ENCODE results near the gene TMEM145.

Gene TMEM145

DNA sequence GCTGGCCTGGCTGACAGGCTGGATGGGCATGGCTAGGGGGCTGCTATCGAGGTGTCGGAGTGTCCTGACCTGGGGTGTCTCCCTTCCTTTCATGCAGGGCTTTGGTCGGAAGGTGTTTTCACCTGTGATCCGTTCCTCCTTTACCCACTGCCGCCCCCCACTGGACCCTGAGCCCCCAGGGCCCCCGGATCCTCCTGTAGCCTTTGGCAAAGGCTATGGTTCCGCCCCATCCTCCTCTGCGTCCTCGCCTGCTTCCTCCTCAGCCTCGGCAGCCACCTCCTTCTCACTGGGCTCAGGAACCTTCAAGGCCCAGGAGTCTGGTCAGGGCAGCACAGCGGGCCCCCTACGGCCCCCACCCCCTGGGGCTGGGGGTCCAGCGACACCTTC, 23.0 kb upstream of the TMEM145 start:
- Histone ChIP-seq H3K9ac (ENCODE audit: low read length) (no peak overlapping the region), H3K4me1 (ENCODE audit: low read length) (peaks cover 13% of the 10 kb centered on the region), H3K79me2 (ENCODE audit: low read length) (peaks cover 12% of the 10 kb centered on the region), H4K20me1 (ENCODE audit: insufficient read depth, low read length) (peaks cover 10% of the 10 kb centered on the region), H3K36me3 (replicated peaks; ENCODE audit: low read depth, low read length) (peaks cover 47% of the 10 kb centered on the region), H3K9me3 (ENCODE audit: insufficient read depth, low read length) (no peaks in the 10 kb centered on the region), H2AFZ (ENCODE audit: low read depth, low read length) (no peak overlapping the region), H3K4me3 (ENCODE audit: low read length) (no peak overlapping the region), H3K27me3 (ENCODE audit: low read depth, low read length) (no peaks in the 10 kb centered on the region), H3K27ac (ENCODE audit: low read length) (no peak overlapping the region), H3K4me2 (ENCODE audit: low read length) (no peak overlapping the region)
- TF ChIP-seq EZH2phosphoT487 (IDR thresholded peaks at IDR 0.05; ENCODE audit: low read depth) = no peak
- TF ChIP-seq, protein P1, sequence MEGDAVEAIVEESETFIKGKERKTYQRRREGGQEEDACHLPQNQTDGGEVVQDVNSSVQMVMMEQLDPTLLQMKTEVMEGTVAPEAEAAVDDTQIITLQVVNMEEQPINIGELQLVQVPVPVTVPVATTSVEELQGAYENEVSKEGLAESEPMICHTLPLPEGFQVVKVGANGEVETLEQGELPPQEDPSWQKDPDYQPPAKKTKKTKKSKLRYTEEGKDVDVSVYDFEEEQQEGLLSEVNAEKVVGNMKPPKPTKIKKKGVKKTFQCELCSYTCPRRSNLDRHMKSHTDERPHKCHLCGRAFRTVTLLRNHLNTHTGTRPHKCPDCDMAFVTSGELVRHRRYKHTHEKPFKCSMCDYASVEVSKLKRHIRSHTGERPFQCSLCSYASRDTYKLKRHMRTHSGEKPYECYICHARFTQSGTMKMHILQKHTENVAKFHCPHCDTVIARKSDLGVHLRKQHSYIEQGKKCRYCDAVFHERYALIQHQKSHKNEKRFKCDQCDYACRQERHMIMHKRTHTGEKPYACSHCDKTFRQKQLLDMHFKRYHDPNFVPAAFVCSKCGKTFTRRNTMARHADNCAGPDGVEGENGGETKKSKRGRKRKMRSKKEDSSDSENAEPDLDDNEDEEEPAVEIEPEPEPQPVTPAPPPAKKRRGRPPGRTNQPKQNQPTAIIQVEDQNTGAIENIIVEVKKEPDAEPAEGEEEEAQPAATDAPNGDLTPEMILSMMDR (IDR thresholded peaks at IDR 0.05; ENCODE audit: low read depth, low read length) = no peak

DNA sequence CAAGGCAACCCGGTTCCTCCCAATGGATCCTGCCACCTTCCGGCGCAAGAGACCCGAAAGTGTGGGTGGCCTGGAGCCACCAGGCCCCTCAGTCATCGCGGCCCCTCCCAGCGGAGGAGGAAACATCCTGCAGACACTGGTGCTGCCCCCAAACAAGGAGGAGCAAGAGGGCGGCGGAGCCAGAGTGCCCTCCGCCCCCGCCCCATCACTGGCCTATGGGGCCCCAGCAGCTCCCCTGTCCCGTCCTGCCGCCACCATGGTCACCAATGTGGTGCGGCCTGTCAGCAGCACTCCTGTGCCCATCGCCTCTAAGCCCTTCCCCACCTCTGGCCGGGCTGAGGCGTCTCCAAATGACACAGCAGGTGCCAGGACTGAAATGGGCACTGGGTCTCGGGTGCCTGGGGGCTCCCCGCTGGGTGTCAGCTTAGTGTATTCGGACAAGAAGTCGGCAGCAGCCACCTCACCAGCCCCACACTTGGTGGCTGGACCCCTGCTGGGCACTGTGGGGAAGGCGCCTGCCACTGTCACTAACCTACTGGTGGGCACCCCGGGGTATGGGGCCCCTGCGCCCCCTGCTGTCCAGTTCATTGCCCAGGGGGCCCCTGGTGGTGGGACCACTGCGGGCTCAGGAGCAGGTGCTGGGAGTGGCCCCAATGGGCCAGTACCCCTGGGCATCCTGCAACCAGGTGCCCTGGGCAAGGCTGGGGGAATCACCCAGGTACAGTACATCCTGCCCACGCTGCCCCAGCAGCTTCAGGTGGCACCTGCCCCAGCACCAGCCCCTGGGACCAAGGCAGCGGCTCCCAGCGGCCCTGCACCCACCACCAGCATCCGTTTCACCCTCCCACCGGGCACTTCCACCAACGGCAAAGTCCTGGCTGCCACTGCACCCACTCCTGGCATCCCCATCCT, 22.3 kb upstream of the TMEM145 start:
- Histone ChIP-seq H2AFZ (ENCODE audit: low read depth, low read length) (no peak overlapping the region), H3K9ac (ENCODE audit: low read length) (no peak overlapping the region), H3K9me3 (ENCODE audit: insufficient read depth, low read length) (no peaks in the 10 kb centered on the region), H3K27ac (ENCODE audit: low read length) (no peak overlapping the region), H3K4me3 (ENCODE audit: low read length) (no peak overlapping the region), H3K4me1 (ENCODE audit: low read length) (peaks cover 7% of the 10 kb centered on the region), H3K27me3 (ENCODE audit: low read depth, low read length) (no peaks in the 10 kb centered on the region), H3K4me2 (ENCODE audit: low read length) (no peak overlapping the region), H4K20me1 (ENCODE audit: insufficient read depth, low read length) (peaks cover 3% of the 10 kb centered on the region), H3K79me2 (ENCODE audit: low read length) (peaks cover 6% of the 10 kb centered on the region), H3K36me3 (replicated peaks; ENCODE audit: low read depth, low read length) (peaks cover 49% of the 10 kb centered on the region)
- TF ChIP-seq, protein P1 (IDR thresholded peaks at IDR 0.05; ENCODE audit: low read depth, low read length) = peak; percentile 64
- no peak for TF ChIP-seq EZH2phosphoT487 (IDR thresholded peaks at IDR 0.05; ENCODE audit: low read depth)

GRCh38 chr19:42291435-42291810, 21.7 kb upstream of the TMEM145 start:
- no peaks in the 10 kb centered on the region for H3K27me3 ChIP-seq (ENCODE audit: low read depth, low read length)
- H3K4me3 ChIP-seq (ENCODE audit: low read length) = no peak overlapping the region
- H2AFZ ChIP-seq (ENCODE audit: low read depth, low read length) = no peak overlapping the region
- no peaks in the 10 kb centered on the region for H3K79me2 ChIP-seq (ENCODE audit: low read length)
- H4K20me1 ChIP-seq (ENCODE audit: insufficient read depth, low read length) = no peaks in the 10 kb centered on the region
- H3K4me1 ChIP-seq (ENCODE audit: low read length) = peaks cover under 1% of the 10 kb centered on the region; the same call in 1 of the 2 replicates
- TF ChIP-seq, protein P1 (IDR thresholded peaks at IDR 0.05; ENCODE audit: low read depth, low read length) = no peak
- TF ChIP-seq EZH2phosphoT487 (IDR thresholded peaks at IDR 0.05; ENCODE audit: low read depth) = no peak
- H3K9ac ChIP-seq (ENCODE audit: low read length) = no peak overlapping the region
- no peak overlapping the region for H3K27ac ChIP-seq (ENCODE audit: low read length)
- no peaks in the 10 kb centered on the region for H3K9me3 ChIP-seq (ENCODE audit: insufficient read depth, low read length)
- H3K36me3 ChIP-seq (replicated peaks; ENCODE audit: low read depth, low read length) = peaks cover 54% of the 10 kb centered on the region
- no peak overlapping the region for H3K4me2 ChIP-seq (ENCODE audit: low read length)

GRCh38 chr19:42292042-42292960, 20.8 kb upstream of the TMEM145 start:
- H4K20me1 ChIP-seq (ENCODE audit: insufficient read depth, low read length) = no peaks in the 10 kb centered on the region
- TF ChIP-seq EZH2phosphoT487 (IDR thresholded peaks at IDR 0.05; ENCODE audit: low read depth) = no peak
- TF ChIP-seq, protein P1 (IDR thresholded peaks at IDR 0.05; ENCODE audit: low read depth, low read length) = no peak
- no peak overlapping the region for H3K4me2 ChIP-seq (ENCODE audit: low read length)
- no peaks in the 10 kb centered on the region for H3K27me3 ChIP-seq (ENCODE audit: low read depth, low read length)
- no peaks in the 10 kb centered on the region for H3K79me2 ChIP-seq (ENCODE audit: low read length)
- H3K36me3 ChIP-seq (replicated peaks; ENCODE audit: low read depth, low read length) = peaks cover 54% of the 10 kb centered on the region
- H3K9me3 ChIP-seq (ENCODE audit: insufficient read depth, low read length) = no peaks in the 10 kb centered on the region
- H3K4me3 ChIP-seq (ENCODE audit: low read length) = no peak overlapping the region
- H3K9ac ChIP-seq (ENCODE audit: low read length) = no peak overlapping the region
- no peak overlapping the region for H2AFZ ChIP-seq (ENCODE audit: low read depth, low read length)
- H3K4me1 ChIP-seq (ENCODE audit: low read length) = no peaks in the 10 kb centered on the region
- no peak overlapping the region for H3K27ac ChIP-seq (ENCODE audit: low read length)

Data from OCI-LY3 (cell line).